22Rv1 (cell line): ENCODE measurements around the gene ATP2B3.

Experiments
- CTCF ChIP-seq: fragments of 450-650 bp; IDR thresholded peaks from 2 replicates; pipeline ENCODE4 v1.5.1; 2017; ENCODE audit warnings: mild to moderate bottlenecking
- ZFX ChIP-seq: fragments of 450-650 bp; IDR thresholded peaks from 2 replicates; pipeline ENCODE4 v1.6.1; 2017; ENCODE audit warnings: antibody characterized with exemption, borderline replicate concordance

DNA sequence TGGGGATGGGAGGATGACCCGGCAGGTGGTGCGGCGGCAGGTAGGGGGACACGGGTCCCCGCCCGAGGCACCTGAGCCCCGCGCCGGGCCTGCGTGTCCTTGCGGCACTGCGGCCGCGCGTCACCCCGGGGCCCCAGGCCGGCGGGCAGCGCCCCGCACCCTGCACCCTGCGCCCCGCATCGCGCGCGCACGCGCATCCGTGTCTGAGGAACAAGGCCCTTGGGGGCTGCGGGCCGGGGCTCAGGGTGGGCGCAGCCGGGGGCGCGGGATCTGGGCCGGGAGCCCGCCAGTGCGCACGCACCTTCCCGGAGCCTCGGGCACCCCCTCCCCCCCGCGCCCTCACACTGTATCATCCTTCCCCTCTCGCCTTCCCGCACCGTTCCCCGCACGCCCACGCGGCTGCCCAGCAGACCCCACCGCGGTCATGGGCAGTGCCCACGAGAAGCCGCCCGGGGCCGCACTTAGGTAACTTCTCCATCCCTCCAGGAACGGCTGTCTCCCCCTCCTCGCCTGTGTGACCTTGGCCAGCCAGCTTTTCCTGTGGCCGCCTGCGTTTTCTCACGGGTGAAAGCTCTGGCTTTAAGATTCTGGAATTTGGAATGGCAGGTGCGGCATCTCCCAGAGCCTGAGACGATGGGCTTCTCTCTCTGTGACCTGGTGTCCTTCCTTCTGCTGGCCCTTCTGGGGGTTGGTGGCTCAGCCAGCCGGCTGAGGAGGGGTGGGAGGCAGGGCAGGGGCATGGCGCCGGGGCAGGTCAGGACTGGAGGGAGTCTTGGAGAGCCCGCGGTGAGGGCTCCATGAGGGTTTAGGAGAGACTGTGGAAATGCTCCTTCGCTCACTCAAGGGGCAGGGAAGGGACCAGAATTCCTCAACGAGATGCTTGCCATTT, 748 bp downstream of the ATP2B3 start:
- TF ChIP-seq CTCF (no peak), ZFX (no peak)
